DMS153 treated with DMSO at 0.1 percent for 48 hours (cell line): ENCODE results near the gene PIP4K2C.
"Not testable (repeated sequence)": the region's sequence is repeated elsewhere in the genome, so short reads cannot be mapped to it uniquely, and the experiment has no call there.

ENCODE experiments used
- DNase-seq: peaks from one replicate; lab custom pipeline; 2025; ENCODE audit not compliant: unreplicated experiment; lab: John Stamatoyannopoulos, UW

PIP4K2C gene

GRCh38 chr12:57632958-57633840 is 42.2 kb downstream of the PIP4K2C start, which contains the start of gene B4GALNT1:
B4GALNT1 (minus strand) TSS chr12:57633201; CDS start chr12:57632132, 1,069 bp downstream.
- peak; percentile 57 for DNase-seq

- DNase-seq = not testable (repeated sequence)
Observed at GRCh38 chr12:57636731-57637130, 45.7 kb downstream of the PIP4K2C start.

DNA sequence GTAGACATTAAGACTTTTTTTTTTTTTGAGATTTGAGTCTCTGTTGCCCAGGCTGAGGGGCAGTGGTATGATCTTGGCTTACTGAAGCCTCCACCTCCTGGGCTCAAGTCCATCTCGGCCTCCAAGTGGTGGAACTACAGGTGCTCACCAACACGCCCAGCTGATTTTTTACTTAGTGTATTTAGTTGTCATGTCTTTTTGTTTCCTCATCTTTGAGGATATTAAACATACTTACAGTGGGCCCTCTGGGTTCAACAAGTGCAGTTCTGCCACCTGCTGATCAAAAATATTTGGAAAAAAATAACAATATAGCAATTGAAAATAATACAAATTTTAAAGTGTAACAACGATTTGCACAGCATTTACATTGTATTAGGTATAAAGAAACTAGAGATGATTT is 46.4 kb downstream of the PIP4K2C start:
- no peak for DNase-seq

GRCh38 chr12:57638096-57638495 is 47.1 kb downstream of the PIP4K2C start:
- no peak for DNase-seq

DNA sequence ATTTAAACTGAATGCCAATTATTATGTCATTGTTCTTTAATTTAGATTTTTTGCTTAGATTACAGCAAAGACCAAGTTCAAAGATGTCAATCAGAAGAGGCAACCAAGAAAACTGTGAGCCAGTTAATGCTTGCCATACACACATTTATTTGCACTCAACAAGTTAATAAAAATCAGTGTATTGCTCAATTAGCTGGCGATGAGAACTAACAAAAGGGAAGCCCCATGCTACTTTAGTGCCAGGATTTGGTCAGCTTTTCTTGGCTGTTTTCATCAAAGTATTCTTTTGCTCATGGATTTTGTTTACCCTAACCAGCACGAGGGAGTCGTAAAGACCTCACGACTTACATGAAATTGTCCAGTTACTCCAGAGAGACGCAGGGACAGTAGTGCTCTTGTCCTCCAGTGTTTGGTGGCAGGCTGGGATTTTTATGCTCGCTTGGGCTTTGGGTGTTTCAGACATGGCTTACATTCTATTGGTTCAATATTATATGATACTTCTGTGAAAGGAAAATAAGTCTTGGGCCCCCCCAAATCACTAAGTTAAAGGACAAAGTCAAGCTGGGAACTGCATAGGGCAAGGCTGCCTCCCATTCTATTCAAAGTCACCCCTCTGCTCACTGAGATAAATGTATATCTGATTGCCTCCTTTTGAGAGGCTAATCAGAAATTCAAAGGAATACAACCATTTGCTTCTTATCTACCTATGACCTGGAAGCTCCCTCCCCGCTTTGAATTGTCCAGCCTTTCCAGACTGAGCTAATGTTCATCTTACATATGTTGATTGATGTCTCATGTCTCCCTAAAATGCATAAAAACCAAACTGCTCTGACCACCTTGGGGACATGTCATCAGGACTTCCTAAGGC is 49.4 kb downstream of the PIP4K2C start:
- no peak for DNase-seq

DNA sequence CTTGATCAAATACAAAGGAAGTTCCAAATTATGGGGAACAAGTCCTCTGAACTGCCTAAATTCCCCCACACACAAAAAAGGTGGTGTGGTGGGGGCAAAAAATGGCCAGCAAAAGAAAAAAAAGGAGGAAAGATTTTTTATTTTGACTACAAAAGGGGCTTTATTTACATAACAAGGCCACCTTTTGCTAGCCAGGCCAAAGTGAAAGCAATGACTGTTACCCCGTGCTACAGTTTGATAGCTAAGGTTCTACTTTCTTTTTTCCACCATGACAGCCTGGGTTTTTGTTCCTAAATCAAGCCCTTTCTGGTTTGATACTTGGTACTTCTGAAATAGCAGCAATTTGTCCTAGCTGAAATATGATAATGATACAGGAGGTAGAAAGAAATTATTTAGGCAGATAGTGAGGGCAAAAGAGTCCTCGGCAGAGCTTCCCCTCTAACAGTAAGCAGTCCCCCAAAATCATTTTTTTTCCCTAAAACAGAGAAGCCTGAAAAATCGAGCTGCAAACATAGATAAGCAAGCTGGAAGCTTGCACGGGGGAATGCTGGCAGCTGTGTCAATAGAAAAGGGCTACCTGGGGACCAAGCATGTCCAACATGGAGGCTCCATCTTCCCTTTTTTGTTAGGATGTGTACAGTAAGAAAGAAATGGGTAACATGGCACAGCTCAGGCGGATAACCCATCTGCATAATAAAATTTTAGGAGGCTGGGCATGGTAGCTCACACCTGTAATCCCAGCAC is 50.9 kb downstream of the PIP4K2C start:
- no peak for DNase-seq

DNA sequence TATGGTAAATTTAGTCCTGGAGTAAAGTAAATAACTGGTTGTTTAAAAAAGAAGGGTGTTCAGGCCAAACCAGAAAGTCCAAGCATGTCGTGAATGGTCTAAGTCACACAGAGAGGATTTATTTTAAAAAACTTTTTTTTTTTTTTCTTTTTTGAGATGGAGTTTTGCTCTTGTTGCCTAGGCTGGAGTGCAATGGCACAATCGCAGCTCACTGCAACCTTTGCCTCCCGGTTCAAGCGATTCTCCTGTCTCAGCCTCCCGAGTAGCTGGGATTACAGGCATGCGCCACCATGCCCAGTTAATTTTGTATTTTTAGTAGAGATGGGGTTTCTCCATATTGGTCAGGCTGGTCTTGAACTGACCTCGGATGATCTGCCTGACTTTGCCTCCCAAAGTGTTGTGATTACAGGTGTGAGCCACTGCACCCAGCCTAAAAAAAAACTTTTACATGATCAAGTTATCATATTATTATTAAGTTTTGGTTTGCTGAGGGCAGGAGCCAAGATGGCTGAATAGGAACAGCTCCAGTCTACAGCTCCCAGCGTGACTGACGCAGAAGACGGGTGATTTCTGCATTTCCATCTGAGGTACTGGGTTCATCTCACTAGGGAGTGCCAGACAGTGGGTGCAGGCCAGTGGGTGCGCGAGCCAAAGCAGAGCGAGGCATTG is 55.1 kb downstream of the PIP4K2C start:
- DNase-seq = not testable (repeated sequence)

DNA sequence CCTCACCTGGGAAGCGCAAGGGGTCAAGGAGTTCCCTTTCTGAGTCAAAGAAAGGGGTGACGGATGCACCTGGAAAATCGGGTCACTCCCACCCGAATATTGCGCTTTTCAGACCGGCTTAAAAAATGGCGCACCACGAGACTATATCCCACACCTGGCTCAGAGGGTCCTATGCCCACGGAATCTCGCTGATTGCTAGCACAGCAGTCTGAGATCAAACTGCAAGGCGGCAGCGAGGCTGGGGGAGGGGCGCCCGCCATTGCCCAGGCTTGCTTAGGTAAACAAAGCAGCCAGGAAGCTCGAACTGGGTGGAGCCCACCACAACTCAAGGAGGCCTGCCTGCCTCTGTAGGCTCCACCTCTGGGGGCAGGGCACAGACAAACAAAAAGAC is 55.7 kb downstream of the PIP4K2C start:
- DNase-seq = not testable (repeated sequence)
